GM12892 (cell line): ENCODE measurements around the gene ITGB2.

ENCODE experiments used
- POLR2AphosphoS5 ChIP-seq: IDR thresholded peaks from 2 replicates; pipeline ENCODE4 v1.6.1; 2011; ENCODE audit warnings: low read depth, low read length, control low read depth
- TAF1 ChIP-seq: IDR thresholded peaks from 2 replicates; pipeline ENCODE4 v1.6.1; 2011; ENCODE audit warnings: low read depth, mild to moderate bottlenecking, control low read depth, low read length, borderline replicate concordance

DNA sequence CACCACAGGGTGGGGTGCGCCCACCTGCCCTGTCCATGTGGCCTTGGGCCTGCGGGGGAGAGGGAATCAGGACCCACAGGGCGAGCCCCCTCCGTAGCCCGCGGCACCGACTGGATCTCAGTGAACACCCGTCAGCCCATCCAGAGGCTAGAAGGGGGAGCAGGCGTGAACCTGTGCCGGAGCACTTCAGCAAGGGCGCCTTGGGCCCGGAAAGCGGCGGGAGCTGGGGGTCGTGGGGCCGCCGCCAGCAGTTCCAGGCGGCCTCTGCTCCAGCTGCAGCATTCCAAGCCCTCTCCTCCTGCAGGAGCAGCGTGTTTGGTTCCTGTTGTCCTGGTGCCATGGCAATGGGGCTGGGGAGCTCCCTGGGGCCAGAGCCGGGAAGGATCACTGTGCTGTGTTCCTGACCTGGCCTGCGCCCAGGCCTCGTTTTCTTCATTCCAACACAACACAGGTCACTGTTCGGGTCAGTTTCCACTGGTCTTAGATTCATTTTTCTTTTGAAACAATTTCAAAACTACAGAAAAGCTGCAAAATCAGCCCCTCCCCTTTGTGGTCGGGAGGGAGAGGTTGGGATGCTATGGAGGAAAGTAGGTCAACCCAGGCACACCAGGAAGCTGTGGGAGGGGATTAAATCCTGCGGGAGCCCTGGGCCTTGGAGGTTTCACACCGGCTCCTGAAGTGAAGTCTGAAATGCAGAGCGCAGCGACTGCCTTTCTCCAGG is 37.9 kb upstream of the ITGB2 start:
- TF ChIP-seq POLR2AphosphoS5 (no peak), TAF1 (no peak)
